ENCODE data around the gene SPDYC.

The SPDYC gene

DNA sequence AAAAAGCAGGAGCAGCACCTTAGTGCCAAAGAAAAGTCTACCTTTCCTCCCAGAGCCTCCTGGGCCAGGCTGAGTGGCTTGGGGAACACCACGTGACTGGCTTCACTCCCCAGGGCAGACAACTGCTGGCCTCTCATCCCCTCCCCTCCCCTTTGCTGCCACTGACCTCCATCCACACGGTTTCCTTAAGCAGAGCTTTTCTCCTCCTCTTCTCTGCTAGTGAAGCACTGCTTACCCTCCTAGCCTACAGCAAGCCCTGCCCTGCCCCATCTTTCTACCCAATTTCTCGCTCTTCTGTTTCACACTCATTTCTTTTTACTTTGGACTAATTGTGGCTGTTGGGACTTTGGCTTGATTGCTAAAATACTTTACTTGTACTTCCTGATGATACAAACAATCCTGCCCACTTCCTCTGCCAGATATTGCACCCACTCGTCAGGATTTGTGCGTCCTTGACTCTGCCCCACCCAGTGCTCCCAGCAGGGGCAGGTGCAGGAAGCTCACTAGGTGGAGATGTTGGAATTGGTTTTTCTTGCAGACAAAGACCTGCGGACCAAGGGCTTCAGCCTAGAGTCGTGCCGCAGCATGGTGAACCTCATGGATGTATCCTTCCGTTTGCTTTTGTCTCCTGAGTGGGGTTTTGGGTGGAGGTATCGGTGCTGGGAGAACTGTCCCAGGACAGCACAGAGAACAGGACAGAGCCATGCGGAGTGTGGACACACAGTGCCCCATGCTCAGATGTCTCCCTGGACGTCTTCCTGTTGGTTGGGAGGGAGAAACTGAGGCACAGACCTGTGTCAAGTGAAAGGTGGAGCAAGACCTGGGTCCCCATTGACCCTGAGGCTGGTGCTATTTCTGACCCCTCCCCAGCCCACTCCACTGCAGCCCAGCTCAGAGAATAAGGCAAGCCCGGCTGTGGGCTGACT, 39.0 kb downstream of the SPDYC start:
- DNase-seq = no peak

- DNase-seq = no peak
These were observed 39.8 kb downstream of the SPDYC start for GRCh38 chr11:65209711-65210360.

DNA sequence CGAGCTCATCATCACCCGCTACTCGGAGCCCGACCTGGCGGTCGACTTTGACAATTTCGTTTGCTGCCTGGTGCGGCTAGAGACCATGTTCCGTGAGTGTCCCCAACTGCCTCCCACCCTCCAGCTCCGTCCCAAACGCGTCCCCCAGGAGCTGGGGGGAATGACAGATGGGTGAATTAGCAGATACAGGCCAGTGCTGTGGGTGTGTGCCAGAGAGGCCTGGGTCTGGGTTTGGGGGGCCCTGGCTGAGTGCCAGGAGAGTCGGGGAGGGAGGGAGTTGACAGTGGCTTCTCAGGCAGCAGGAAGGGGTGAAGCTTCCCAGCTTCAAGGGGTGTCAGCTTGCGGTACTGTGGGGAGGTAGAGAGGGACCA, 40.3 kb downstream of the SPDYC start:
- DNase-seq = no peak

- no peak for DNase-seq
These were observed 40.7 kb downstream of the SPDYC start for GRCh38 chr11:65210748-65211147.

GRCh38 chr11:65211293-65212105, 41.5 kb downstream of the SPDYC start:
- DNase-seq = no peak

- no peak for DNase-seq
These were observed 42.3 kb downstream of the SPDYC start for GRCh38 chr11:65212226-65212801.

GRCh38 chr11:65213322-65214211, 43.5 kb downstream of the SPDYC start:
- peak; percentile 88 for DNase-seq

- DNase-seq = no peak
These were observed 44.3 kb downstream of the SPDYC start for GRCh38 chr11:65214212-65214845.

DNA sequence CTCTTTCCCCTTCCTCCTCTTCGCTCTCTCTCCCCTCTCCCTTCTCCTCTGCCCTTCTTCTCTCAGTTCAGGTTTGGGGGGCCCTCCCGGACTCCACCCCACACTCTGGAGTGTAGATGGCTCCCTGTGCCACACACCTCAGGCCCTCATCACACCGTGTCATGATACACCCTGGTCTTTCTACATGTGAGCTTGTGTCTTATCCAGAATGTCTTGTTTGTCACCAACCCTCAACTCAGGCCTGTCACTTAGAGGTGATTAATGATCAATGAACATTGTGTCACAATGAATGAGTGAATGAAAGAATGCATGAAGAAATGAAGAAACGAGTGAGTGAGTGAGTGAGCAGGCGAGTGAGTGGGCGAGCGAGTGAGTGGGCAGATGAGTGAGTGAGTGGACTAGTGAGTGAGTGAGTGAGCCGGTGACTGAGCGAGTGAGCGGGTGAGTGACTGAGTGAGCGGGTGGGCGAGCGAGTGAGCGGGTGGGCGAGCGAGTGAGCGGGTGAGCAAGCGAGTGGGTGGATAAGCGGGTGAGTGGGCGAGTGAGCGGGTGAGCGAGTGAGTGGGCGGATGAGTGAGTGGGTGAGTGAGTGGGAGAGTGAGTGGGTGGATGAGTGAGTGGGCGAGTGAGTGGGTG, 45.5 kb downstream of the SPDYC start:
- no peak for DNase-seq

DNA sequence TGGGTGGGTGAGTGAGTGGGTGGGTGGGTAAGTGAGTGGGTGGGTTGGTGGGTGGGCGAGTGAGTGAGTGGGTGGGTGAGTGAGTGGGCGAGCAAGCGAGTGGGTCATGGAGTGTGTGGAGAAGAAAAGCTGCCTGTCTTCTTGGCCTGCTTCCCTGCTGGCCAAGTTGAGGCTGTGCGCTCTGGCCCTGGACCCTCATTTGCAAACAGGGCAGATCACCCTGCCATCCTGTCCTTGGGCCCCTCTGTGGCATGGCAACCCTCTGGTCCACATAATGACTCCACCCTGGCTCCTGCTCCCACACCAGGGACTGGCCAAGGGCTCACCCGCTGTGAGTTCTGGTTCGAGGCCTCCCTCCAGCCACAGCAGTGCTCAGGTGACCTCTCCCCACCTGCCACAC, 46.8 kb downstream of the SPDYC start:
- DNase-seq = no peak

DNA sequence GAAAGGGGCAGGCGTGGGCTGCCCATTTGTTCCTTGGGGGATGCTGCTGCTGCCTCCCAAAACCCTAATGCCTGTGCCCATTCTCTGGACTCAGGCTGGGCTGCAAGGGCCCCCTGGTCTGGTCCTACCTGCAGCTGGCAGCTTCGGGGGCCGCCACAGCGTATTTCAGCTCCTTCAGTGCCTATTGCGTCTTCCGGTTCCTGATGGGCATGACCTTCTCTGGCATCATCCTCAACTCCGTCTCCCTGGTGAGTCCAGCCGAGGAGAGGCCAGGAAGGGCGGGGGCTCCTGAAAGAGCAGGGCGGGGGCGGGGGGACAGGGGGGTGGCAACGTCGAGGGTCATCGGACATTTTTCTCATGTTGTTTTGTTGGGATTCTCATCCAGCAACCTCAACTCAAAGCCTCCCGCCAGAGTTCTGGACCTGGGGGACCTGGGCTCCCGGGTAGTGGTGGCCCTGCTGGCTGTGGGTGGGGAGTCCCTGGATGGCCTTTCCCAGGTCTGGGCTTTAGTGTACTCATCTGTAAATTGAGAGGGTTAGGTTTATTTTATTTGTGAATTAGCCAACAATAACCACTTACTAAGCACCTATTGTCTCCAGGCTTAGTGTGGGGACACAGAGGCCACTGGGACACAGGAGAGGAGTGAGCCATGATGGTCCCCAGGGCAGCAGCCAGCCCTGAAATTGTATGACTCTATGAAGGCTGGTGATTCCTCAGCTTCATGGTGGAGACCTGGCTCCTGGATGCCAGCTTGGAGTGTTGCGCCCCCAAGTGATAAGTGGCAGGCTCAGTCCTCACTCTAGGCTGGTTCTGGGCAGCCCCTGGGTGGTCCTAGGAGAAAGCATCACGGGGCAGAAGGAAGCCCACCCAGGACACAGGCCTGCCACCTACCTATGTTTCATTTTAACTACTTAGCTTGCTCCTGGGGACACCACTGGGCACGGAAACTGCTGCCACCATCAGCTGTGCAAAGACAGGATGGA, 47.7 kb downstream of the SPDYC start:
- no peak for DNase-seq

GRCh38 chr11:65218446-65218845, 48.4 kb downstream of the SPDYC start:
- DNase-seq = no peak

DNA sequence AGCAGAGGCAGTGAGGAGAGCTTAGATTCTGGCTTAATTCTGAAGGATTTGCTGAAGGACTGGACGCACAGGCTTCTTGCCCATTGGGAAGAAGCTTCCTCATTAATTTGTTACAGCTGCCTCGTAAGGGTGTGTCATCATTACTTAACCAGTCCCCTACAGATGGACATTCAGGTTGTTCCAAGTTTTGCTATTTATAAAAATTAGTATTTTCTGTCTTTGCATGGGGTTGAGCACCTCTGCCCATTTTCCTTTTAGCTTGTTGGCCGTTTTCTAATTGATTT, 49.8 kb downstream of the SPDYC start:
- no peak for DNase-seq

GRCh38 chr11:65221026-65221425, 51.0 kb downstream of the SPDYC start:
- no peak for DNase-seq
